AG04449 (cell line): Measurements from ENCODE around the gene SELENOF.

Experiments
- CTCF ChIA-PET: fragments of 350-600 bp; formaldehyde crosslinking; extraction: SDS; loops from one replicate; lab custom pipeline; 2021; ENCODE audit warnings: antibody characterized with exemption; lab: Yijun Ruan, JAX
- POLR2A ChIA-PET: fragments of 400-600, 350-600 bp; formaldehyde crosslinking; extraction: SDS; loops from one replicate; lab custom pipeline; 2020; ENCODE audit warnings: antibody characterized with exemption, inconsistent platforms; lab: Yijun Ruan, JAX
- DNase-seq: peaks from one replicate; pipeline ENCODE4 v3.0.0-alpha.2; 2010; ENCODE audit warnings: low read depth, low spot score
- H3K4me3 ChIP-seq: 2 replicates; pipeline ENCODE4 v1.5.1; 2011; ENCODE audit warnings: low read depth, mild to moderate bottlenecking, control low read depth, low read length
- CTCF ChIP-seq: IDR thresholded peaks from one replicate; pipeline ENCODE4 v1.5.1; 2011; ENCODE audit warnings: mild to moderate bottlenecking, moderate library complexity, low read length, control low read depth, inconsistent platforms; ENCODE audit not compliant: insufficient read depth; ENCODE audit errors: missing control alignments

SELENOF gene

DNA sequence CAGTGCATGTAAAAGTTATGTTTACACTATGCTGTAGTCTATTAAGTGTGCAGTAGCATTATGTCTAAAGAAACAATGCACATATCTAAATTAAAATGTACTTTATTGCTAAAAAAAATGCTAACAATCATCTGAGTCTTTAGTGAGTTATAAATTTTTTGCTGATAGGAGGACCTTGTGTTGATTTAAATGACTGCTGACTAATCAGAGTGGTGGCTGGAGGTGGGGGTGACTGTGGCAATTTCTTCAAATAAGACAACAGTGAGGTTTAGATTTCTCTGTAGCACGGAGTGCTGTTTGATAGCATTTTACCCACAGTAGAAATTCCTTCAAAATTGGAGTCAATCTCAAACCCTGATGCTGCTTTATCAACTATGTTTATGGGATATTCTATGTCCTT lies 37.5 kb upstream of the SELENOF start:
- DNase-seq = no peak
- ChIA-PET CTCF (interaction anchor here (1.0 kb wide), 1 partner anchor 10 kb away, joined by 3 read pairs; no protein-coding TSS in a partner anchor), POLR2A (no interaction called here)
- no peak overlapping the region for H3K4me3 ChIP-seq
- no peak for TF ChIP-seq CTCF

- DNase-seq = no peak
- H3K4me3 ChIP-seq = no peak overlapping the region
- CTCF ChIA-PET = interaction anchor here (1.0 kb wide), 1 partner anchor 9 kb away, joined by 3 read pairs; no protein-coding TSS in a partner anchor
- TF ChIP-seq CTCF = no peak
- POLR2A ChIA-PET = no interaction called here
Observed at GRCh38 chr1:86950712-86951419, 36.9 kb upstream of the SELENOF start.

- ChIA-PET POLR2A (no interaction called here), CTCF (interaction anchor here (0.9 to 1.5 kb wide), 3 partner anchors 10 to 115 kb away, joined by 4 to 7 read pairs (median 5); no protein-coding TSS in a partner anchor)
- H3K4me3 ChIP-seq = no peak overlapping the region
- no peak for DNase-seq
- TF ChIP-seq CTCF = no peak
Observed at GRCh38 chr1:86948212-86948611, 34.3 kb upstream of the SELENOF start.

DNA sequence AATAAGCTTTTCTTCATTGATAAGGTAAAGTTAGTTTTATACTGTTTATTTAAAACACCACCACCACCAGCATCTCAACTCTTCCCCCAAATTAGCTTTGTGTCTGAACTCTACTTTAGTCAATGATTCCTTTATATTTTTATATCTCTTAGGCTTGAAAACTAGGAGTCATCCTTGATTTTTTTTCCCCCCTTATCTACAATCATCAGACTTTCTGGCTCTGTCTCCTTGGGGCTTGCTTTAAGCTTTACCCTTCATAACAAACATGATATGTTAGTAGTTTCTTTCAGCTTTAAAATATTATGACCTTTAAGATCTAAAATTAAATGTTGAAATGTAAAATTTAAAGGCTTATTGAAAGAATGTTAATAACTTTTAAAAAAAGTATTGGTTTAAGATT lies 28.8 kb upstream of the SELENOF start:
- ChIA-PET POLR2A (no interaction called here), CTCF (interaction anchor here (1.1 to 2.8 kb wide), 3 partner anchors 9 to 109 kb away, joined by 3 to 10 read pairs (median 5); no protein-coding TSS in a partner anchor)
- DNase-seq = no peak
- no peak for TF ChIP-seq CTCF
- no peak overlapping the region for H3K4me3 ChIP-seq

DNA sequence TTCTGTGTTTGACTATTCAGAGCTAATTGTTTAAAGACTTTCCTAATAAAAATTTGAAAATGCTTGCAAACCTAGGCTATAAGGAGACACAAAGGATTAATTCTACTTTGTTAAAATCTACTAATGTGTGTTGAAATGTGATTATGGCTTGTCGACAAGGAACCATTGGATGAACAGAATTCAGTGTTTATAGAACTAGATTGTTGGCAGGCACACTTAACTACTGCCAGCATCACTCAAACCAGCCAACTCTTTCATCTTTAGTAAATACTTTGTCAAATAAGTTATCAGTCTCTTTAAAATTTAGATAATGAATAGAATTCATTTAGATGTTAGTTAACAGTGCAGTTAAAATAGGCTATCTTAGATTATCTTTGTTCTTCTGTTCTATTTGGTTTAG lies 28.1 kb upstream of the SELENOF start:
- CTCF ChIA-PET = interaction anchor here (0.9 to 2.8 kb wide), 4 partner anchors 8 to 108 kb away, joined by 3 to 10 read pairs (median 4); no protein-coding TSS in a partner anchor

More for the DNA sequence above, 28.1 kb upstream of the SELENOF start:
- no peak for DNase-seq
- no peak for TF ChIP-seq CTCF
- no peak overlapping the region for H3K4me3 ChIP-seq
- POLR2A ChIA-PET = no interaction called here
